CD4-positive, alpha-beta T cell treated with Interleukin-1 beta for 1 hour (primary cell): ENCODE results near the gene SLC25A21.
"Not testable (repeated sequence)": the region's sequence is repeated elsewhere in the genome, so short reads cannot be mapped to it uniquely, and the experiment has no call there.

Experiments used
- DNase-seq, 2 donors: peaks; one replicate each; pipeline ENCODE4 v3.0.0-alpha.2; 2020 to 2022

SLC25A21 gene

GRCh38 chr14:36935976-36936678 is 236.3 kb downstream of the SLC25A21 start:
- no peak for DNase-seq

GRCh38 chr14:36934304-36934703 is 238.1 kb downstream of the SLC25A21 start:
- no peak for DNase-seq

DNA sequence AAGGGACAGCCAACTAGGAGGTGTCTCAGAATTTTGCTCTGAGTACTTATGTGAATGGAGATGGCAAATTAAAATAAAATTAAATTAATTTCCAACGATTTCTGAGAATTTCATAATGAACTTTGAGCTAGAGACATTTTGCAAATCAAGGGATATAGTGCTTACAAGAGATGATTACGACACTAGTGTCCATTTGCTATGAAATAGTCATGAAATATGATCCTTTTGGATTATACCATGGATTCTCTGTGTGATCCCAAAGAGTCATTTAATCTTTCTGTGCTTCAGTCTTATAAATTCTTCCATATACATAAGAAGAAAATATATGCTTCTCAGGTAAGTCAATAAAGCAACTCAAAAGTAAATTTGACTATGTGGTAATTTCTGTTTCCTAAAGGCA is 240.6 kb downstream of the SLC25A21 start:
- no peak for DNase-seq

DNA sequence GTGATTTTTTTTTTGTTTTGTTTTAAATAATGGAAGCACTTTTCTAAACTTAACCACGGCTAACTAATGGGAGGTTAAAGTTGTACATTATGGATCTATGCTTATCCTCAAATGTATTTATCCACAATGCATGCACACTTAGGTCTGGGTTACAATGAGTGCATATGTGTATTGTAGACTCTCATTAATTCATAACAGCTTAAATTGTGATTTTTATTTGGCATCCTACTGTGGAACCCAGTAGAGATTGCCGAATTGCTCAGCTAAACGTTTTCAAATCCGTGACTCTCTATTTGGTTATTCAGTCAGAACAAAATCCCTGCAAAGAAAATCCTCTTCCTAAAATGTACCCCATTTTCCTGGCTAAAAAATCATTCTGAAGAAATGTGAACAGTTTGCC is 244.0 kb downstream of the SLC25A21 start:
- DNase-seq, result no peak

DNA sequence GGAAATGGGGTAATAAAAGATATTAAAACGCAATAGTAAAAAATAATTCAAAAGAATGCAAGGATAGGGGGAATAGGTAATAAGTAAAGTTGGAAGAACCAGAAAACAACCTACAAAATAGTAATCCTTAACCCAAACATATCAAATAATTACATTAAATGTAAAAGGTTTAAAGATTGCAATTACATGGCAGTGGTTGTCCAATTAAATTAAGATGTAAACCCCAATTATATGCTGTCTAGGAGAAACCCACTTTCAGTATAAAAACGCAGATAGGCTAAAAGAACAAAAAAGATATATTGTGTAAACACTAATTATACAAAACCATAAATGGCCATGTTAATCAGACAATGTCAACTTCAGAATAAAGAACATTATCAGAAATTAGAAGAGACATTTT is 247.3 kb downstream of the SLC25A21 start:
- DNase-seq, result no peak

DNA sequence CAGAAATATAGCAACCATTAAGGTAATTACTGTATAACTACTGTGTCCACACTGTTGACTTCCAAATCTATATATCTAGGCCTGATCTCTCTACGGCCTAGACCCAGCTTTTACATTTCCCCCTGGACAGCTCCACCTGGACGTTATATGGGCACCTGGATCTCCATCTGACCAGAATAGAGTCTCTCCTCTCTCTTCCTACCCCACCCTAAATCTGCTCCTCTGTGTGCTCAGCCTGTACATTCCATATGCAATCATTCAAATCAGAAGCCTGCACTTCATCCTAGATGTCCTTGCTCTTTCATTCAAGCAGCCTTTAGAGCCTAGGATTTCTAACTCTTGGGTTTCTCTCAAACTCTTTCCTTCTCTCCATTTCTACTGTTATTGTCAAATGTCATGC is 255.7 kb downstream of the SLC25A21 start:
- DNase-seq, result no peak

DNA sequence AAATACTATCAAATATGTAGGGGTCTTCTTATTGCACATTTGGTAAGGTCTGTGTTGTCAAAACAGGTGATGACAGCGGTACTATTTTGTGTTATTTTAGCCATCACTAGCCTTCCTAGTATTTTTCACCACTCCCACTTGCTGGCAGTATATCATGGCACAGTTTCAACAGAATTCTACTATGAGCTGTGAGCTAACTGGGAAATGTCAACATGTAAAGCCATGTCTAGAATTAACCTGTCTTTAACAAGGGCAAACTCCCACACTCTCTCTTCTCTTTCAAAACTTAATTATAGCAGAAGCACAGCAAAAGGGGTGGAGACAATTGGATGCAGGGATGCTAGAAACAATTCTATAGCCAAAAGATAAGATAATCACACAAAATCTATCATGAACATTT is 257.3 kb downstream of the SLC25A21 start:
- no peak for DNase-seq

- no peak for DNase-seq
Observed at GRCh38 chr14:36910578-36910977, 261.8 kb downstream of the SLC25A21 start.

- DNase-seq, result no peak
Observed at GRCh38 chr14:36905272-36905888, 267.0 kb downstream of the SLC25A21 start.

- no peak for DNase-seq
Observed at GRCh38 chr14:36901861-36902260, 270.5 kb downstream of the SLC25A21 start.

DNA sequence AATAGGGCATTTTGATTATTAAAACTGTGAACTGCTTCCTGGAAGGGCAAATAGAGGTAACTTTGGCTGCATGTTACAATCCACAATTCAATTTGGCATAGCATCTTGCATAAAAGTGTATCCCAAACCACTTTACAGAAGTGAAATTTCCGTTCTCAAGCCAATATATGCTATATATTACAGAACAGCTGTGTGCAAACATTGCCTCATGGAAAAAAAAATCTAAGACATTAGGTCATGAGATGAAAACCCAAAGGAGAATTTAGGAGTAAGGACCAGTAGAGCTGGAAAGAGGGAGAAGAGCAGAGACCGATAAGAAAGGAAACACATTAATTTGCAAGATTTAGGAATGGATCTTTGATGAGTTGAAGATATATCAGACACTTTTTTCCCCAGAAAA is 271.6 kb downstream of the SLC25A21 start:
- DNase-seq, result no peak

DNA sequence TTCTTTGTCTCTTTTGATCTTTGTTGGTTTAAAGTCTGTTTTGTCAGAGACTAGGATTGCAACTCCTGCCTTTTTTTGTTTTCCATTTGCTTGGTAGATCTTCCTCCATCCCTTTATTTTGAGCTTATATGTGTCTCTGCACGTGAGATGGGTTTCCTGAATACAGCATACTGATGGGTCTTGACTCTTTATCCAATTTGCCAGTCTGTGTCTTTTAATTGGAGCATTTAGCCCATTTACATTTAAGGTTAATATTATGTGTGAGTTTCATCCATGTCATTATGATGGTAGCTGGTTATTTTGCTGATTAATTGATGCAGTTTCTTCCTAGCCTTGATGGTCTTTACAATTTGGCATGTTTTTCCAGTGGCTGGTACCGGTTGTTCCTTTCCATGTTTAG is 276.1 kb downstream of the SLC25A21 start:
- not testable (repeated sequence) for DNase-seq

DNA sequence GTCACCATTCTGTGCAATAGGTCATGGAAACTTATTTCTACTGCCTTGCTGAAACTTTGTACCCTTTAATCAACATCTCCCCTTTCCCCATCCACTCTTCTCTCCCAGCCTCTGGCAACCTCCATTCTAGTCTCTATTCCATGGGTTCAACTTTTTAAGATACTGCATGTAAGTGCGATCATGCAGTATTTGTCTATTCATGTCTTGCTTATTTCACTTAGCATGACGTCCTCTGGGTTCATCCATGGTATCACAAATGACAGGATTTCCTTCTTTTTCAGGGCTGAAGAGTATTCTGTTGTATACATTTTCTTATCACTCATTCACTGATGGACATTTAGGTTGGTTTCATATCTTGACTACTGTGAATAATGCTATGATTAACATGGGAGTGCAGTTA is 288.4 kb downstream of the SLC25A21 start:
- DNase-seq, result no peak

DNA sequence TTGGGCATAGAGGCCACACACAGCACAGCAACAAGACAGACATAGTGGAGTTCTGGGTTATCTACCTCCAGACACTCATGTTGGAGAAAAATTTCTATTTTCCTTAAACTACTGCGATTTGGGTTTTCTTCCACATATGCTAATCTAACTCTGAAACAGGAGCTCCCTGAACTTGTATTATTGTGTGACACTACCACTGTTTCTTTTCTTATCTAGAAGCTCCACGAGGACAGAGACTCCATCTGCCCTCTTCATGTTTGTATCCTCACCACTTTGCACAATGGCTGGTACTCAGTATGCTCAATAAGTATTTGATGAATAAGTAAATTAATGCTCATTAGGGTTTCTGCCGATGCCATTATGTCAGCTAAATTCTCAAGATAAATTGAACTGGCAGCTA is 292.1 kb downstream of the SLC25A21 start:
- no peak for DNase-seq

DNA sequence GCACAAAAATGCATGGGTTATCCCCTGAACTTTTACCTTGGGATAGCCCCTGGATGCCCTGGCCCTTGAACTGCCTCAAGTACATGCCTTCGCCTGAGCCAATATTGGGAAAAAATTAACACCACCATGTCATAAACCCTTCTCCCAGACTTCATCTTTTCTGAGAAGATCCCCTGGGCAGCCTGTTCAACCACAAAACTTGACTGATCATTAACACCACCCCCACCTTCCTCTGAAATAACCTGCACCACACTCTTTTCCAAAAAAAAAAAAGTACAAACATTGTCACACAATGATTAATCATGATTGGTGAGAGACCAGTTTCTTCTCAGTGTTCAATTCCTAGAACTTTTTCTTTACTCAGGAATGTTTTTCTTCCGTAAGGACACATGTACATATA is 292.8 kb downstream of the SLC25A21 start:
- DNase-seq, result no peak

DNA sequence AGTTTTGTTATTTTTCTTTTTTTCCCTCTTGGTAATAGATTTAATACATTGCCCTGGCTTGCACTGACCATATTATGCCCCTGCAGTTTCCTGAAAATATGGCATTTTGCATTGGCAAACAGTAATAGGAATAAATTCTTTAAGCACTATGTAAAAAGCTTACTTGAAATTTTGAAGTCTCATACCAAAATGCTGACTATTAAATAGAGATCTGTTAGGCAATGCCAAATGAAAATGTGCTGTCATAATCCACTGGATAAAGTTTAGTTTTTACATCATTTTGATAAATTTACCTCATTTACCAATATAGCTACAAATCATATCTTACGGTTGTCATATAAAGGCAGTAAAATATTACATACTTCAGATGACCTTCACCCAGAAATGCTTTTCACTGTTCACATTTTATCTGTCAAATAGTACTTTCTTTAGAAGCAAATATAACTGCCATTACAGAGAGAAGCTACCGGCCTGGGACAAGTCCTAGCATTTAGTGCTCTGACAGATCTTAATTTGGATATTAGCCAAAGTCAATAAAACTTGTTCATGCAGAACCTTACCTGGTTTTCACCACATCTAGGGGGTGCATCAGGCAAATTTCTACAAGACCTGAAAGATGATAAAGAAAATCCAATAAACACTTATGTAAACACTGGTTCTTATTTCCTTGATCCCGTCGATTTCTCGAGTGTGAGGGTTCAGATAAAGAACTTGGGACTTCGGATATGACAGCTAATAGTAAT is 297.8 kb downstream of the SLC25A21 start:
- DNase-seq, result no peak

DNA sequence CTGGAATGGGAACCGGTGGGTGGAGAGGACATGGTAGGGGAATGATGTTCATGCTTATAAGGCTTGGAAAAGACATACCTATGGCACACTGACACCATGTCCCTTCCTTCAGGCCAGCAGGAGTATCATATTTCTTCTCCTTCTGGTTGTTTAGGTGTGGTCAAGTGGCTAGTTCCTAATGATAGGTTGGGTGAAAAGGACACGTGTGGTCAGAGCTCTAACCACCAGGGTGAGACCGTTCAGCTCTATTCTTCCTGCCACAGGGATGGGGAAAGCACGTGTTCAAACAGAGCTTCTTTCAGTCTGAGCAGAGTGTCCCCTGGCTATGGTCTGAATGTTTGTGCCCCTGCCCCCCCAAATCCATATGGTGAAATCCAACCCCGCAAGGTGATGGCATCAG is 301.6 kb downstream of the SLC25A21 start:
- DNase-seq, result no peak

- no peak for DNase-seq
Observed at GRCh38 chr14:36869125-36869524, 303.3 kb downstream of the SLC25A21 start.

- DNase-seq, result no peak
Observed at GRCh38 chr14:36866867-36867266, 305.5 kb downstream of the SLC25A21 start.

GRCh38 chr14:36863271-36863670 is 309.1 kb downstream of the SLC25A21 start:
- DNase-seq, result no peak

DNA sequence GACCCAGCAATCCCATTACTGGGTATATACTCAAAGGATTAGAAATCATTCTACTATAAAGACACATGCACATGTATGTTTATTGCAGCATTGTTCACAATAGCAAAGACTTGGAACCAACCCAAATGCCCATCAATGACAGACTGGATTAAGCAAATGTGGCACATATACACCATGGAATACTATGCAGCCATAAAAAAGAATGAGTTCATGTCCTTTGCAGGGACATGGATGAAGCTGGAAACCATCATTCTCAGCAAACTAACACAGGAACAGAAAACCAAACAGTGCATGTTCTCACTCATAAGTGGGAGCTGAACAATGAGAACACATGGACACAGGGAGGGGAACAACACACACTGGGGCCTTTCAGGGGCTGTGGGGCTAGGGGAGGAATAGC is 310.2 kb downstream of the SLC25A21 start:
- not testable (repeated sequence) for DNase-seq

DNA sequence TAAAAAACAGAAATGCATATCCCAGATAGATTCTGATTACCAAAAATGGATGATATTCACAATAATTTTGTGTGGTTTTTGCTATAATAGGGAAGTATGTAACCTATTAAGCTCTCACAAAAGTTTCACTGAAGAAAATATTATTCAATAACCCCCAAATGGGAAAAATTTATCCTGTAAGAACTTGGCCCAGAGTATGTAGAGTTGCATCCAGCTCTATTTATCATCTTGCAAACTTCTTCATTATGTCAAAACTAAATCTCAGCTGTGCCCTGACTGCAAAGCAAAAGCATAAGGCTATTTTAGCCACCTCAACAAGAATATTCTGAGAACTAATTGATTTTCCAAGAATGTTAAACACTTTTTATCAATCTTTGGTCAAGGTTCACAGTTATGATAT is 311.6 kb downstream of the SLC25A21 start:
- DNase-seq, result no peak

GRCh38 chr14:36859119-36859518 is 313.3 kb downstream of the SLC25A21 start:
- DNase-seq, result no peak

GRCh38 chr14:36857842-36858445 is 314.5 kb downstream of the SLC25A21 start:
- no peak for DNase-seq
